Fibroblast of mammary gland (primary cell): ENCODE data around the gene TNIP2.
"Not testable (repeated sequence)": the region's sequence is repeated elsewhere in the genome, so short reads cannot be mapped to it uniquely, and the experiment has no call there.

Experiments used
- DNase-seq: peaks from one replicate; pipeline ENCODE4 v3.0.0-alpha.2; 2010; ENCODE audit warnings: low read depth
- H3K4me3 ChIP-seq: 2 replicates; pipeline ENCODE4 v1.5.1; 2011; ENCODE audit warnings: low read depth, mild to moderate bottlenecking, low read length, moderate library complexity; ENCODE audit not compliant: control insufficient read depth
- CTCF ChIP-seq: conservative IDR thresholded peaks from 2 replicates; pipeline ENCODE4 v1.5.1; 2011; ENCODE audit warnings: low read depth, low read length, inconsistent platforms; ENCODE audit not compliant: control insufficient read depth, insufficient read depth

Gene TNIP2

GRCh38 chr4:2742823-2743517, 13.2 kb downstream of the TNIP2 start:
- H3K4me3 ChIP-seq: no peak overlapping the region
- no peak for TF ChIP-seq CTCF
- no peak for DNase-seq

GRCh38 chr4:2742081-2742822, 13.9 kb downstream of the TNIP2 start:
- no peak overlapping the region for H3K4me3 ChIP-seq
- TF ChIP-seq CTCF: no peak

GRCh38 chr4:2741626-2742025, 14.5 kb downstream of the TNIP2 start:
- no peak for DNase-seq
- TF ChIP-seq CTCF: no peak
- no peak overlapping the region for H3K4me3 ChIP-seq

More at GRCh38 chr4:2742081-2742822, 13.9 kb downstream of the TNIP2 start:
- DNase-seq: no peak

GRCh38 chr4:2738296-2738695, 17.8 kb downstream of the TNIP2 start:
- DNase-seq, H3K4me3 ChIP-seq: not testable (repeated sequence)

- no peak for DNase-seq
- no peak overlapping the region for H3K4me3 ChIP-seq
- TF ChIP-seq CTCF: no peak
These were observed 20.3 kb downstream of the TNIP2 start for GRCh38 chr4:2735869-2736268.

- H3K4me3 ChIP-seq: no peak overlapping the region
- TF ChIP-seq CTCF: no peak
- DNase-seq: no peak
These were observed 21.5 kb downstream of the TNIP2 start for GRCh38 chr4:2734612-2735011.

GRCh38 chr4:2733844-2734574, 22.1 kb downstream of the TNIP2 start:
- H3K4me3 ChIP-seq: no peak overlapping the region
- no peak for TF ChIP-seq CTCF
- DNase-seq: no peak
